Astrocyte of the cerebellum (primary cell): ENCODE results near the gene IRF2BP1.

Experiments
- DNase-seq: peaks from one replicate; pipeline ENCODE4 v3.0.0-alpha.2; 2011; ENCODE audit warnings: low read depth
- H3K4me3 ChIP-seq: 2 replicates; pipeline ENCODE4 v1.5.1; 2011; ENCODE audit warnings: mild to moderate bottlenecking, low read depth, low read length, moderate library complexity
- in situ Hi-C: cut with HindIII; loops from 2 replicates; pipeline ENCODE4 v1.10.0; 2017; ENCODE audit warnings: low sequenced_read_pairs
- TF ChIP-seq, protein P1 (sequence below): IDR thresholded peaks from 2 replicates; pipeline ENCODE4 v1.5.1; 2012; ENCODE audit warnings: low read length, low read depth, moderate library complexity, mild to moderate bottlenecking; ENCODE audit errors: missing control alignments

The IRF2BP1 gene

DNA sequence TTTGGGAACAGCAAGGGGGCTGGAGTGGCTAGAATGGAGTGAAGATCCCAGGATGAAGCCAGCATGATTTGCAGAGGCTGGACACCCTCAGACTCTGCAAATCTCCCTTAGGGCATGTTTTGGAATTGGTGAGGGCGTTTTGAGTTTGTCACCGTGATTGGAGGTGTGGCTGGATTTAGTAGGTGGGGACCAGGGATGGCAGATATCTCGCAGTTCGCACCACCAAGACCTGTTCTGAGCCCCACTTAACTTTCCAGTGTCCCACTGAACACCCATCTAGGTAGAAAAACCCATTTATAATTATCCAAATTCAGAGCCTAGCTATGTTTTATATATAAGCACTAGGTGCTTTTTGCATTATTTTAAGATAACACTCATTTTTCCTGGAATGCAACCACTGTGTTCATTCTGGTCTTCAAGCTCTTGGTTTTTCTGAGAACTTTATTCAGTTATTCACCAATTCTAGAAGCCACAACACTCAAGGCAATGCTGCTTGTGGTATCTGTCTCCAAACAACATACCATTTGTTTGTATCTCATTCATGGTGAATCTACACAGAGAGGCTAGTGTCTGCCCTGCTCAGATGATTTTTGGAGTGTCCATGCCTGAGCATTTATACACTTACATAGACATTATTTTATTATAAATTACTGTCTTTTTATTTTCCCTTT lies 31.6 kb upstream of the IRF2BP1 start:
- TF ChIP-seq, protein P1, sequence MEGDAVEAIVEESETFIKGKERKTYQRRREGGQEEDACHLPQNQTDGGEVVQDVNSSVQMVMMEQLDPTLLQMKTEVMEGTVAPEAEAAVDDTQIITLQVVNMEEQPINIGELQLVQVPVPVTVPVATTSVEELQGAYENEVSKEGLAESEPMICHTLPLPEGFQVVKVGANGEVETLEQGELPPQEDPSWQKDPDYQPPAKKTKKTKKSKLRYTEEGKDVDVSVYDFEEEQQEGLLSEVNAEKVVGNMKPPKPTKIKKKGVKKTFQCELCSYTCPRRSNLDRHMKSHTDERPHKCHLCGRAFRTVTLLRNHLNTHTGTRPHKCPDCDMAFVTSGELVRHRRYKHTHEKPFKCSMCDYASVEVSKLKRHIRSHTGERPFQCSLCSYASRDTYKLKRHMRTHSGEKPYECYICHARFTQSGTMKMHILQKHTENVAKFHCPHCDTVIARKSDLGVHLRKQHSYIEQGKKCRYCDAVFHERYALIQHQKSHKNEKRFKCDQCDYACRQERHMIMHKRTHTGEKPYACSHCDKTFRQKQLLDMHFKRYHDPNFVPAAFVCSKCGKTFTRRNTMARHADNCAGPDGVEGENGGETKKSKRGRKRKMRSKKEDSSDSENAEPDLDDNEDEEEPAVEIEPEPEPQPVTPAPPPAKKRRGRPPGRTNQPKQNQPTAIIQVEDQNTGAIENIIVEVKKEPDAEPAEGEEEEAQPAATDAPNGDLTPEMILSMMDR: no peak
- in situ Hi-C loops: no loop called here

DNA sequence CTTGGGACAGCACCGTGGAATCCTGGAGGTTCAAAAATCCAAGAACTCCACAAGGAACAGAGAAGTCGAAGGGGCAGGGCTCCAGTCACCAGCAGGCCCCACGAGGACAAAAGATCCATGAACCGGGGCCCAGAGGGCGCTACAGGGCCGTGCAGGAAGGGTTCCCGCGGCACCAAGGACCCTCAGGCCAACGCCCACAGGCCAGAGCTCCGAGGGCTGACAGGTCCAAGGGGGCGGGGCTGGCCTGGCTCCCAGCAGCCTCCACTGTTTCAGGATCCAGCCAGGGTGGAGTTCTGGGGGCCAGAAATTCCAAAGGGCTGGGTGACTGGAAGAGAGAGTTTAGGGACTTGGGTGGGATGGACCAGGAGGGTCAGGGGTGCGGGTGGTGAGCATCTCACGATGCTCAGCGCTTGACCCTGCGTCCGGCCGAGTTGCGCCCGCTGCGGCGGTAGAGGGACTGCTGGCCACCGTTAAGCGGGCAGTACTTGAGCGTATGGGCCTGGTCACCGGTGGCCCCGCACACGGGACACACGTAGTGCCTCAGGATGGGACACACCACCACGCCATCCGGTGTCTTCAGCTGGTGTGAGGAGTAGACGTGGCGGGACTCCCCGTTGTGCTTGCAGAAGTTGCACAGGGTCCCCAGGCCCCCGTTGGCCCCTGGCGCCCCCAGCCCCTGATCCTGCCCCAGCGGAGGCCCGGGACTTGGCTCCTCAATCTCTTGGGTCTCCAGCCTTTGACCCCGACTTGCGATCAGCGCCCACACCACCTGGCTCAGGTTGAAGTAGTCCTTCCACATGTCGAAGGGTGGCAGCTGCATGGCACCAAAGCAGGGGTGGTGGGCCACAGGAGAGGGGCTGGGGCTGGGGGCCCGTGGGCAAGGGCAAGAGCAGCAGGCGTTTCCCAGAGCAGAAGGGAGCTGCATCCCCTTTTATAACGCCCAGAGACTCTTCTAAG lies 28.2 kb upstream of the IRF2BP1 start, which contains the start of gene NANOS2:
NANOS2 (minus strand) TSS at position 905 of the 957 bp plus-strand sequence; CDS start at position 820, 85 bp downstream.
- in situ Hi-C loops: no loop called here
- DNase-seq: no peak
- no peak within 1 kb of the TSS for H3K4me3 ChIP-seq
- TF ChIP-seq, protein P1: no peak

More for the DNA sequence above, 31.6 kb upstream of the IRF2BP1 start:
- no peak for DNase-seq
- H3K4me3 ChIP-seq: no peak overlapping the region

DNA sequence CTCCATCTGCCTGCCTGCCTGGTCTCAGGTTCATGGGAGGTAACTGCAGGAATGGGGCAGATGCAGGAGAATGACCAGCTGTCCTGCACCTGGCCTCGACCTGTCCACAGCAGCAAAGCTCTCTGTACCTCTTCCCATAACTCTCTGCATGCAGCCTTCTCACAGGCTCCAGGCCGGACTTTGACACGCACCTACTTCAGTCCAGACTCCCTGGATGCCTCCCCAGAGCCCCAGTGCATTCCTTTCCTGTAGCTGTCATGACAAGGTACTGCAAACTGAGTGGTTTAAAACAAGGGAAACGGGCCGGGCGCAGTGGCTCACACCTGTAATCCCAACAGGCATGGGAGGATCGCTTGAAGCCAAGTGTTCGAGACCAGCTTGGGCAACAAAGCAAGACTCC lies 25.4 kb upstream of the IRF2BP1 start:
- TF ChIP-seq, protein P1: no peak
- in situ Hi-C loops: no loop called here

DNA sequence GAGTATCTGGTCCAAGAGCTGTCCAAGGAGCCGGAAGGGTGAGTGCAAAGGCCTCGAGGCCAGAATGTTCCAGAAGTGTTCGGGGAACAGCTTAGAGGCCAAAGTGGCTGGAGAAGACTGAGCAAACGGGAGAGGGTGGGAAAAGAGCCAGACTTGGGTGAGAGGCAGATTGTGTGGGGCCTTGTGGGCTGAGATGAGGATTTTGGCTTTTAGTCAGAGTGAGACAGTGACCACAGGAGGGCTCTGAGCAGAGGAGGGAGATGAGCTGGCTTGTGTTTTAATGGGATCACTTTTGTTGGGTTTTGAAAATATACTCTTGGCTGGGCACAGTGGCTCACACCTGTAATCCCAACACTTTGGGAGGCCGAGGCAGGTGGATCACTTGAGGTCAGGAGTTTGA lies 23.0 kb upstream of the IRF2BP1 start:
- in situ Hi-C loops: no loop called here
- TF ChIP-seq, protein P1: no peak
- no peak overlapping the region for H3K4me3 ChIP-seq
- no peak for DNase-seq

More for the DNA sequence above, 25.4 kb upstream of the IRF2BP1 start:
- no peak for DNase-seq
- H3K4me3 ChIP-seq: no peak overlapping the region

DNA sequence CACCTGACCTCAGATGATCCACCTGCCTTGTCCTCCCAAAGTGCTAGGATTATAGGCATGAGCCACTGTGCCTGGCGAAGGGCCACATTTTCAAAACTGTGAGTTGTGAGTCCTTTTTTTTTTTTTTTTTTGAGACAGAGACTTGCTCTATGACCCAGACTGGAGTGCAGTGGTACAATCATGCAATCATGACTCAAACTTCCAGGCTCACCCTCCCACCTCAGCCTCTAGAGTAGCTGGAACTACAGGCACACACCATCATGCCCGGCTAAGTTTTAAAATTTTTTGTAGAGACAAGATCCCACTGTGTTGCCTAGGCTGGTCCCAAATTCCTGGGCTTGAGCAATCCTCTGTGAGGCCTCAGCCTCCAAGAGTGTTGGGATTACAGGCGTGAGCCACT lies 20.3 kb upstream of the IRF2BP1 start:
- no peak overlapping the region for H3K4me3 ChIP-seq
- DNase-seq: no peak
- TF ChIP-seq, protein P1: no peak
- in situ Hi-C loops: no loop called here

DNA sequence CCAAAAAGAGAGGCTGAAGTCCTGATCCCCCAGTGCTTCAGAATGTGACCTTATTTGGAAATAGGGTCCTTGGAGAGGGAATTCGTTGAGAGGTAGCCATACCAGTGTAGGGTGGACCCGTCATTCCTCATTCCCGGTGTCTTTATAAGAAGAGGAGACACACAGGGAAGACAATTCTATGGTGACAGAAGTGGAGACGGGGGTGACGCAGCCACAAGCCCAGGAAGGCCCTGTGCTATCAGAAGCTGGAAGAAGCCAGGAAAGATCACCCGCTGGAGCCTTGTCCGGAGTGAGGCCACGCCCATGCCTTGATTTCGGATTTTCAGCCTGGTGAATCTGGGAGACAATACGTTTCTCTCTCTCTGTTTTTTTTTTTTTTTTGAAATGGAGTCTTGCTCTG lies 19.1 kb upstream of the IRF2BP1 start:
- DNase-seq: no peak
- in situ Hi-C loops: no loop called here
- no peak overlapping the region for H3K4me3 ChIP-seq
- TF ChIP-seq, protein P1: no peak
